GM19468 (cell line): ENCODE results near the gene WT1.
"Not testable (repeated sequence)": the region's sequence is repeated elsewhere in the genome, so short reads cannot be mapped to it uniquely, and the experiment has no call there.

ENCODE experiments used
- ATAC-seq: cut with Tn5 transposase; IDR thresholded peaks from one replicate; pipeline ENCODE4 v1.9.1; 2021; ENCODE audit warnings: mild to moderate bottlenecking, moderate library complexity, moderate number of reproducible peaks; ENCODE audit not compliant: unreplicated experiment; ENCODE audit errors: extremely low read depth

WT1 gene

GRCh38 chr11:32391956-32392553 is 43.3 kb downstream of the WT1 start:
- ATAC-seq = no peak

GRCh38 chr11:32391479-32391878 is 43.9 kb downstream of the WT1 start:
- ATAC-seq = no peak

DNA sequence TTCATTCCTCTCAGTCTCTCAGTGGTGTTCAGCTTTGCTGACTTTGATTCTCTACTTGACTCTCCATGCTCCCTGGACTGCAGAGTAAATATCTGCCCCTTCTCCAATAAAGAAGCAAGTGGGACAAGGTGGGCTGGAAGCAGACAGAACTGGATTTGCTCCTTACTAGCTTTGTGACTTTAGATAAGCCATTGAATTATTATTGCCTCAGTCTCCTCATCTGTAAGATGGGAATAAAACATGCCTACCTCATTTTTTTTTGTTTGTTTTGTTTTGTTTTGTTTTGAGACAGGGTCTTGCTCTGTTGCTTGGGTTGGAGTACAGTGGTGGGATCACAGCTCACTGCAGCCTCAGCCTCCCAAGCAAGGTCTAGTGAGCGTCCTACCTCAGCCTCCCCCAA is 44.6 kb downstream of the WT1 start:
- no peak for ATAC-seq

GRCh38 chr11:32388871-32389770 is 46.2 kb downstream of the WT1 start:
- no peak for ATAC-seq

- no peak for ATAC-seq
Measured at GRCh38 chr11:32388365-32388764, 47.0 kb downstream of the WT1 start.

DNA sequence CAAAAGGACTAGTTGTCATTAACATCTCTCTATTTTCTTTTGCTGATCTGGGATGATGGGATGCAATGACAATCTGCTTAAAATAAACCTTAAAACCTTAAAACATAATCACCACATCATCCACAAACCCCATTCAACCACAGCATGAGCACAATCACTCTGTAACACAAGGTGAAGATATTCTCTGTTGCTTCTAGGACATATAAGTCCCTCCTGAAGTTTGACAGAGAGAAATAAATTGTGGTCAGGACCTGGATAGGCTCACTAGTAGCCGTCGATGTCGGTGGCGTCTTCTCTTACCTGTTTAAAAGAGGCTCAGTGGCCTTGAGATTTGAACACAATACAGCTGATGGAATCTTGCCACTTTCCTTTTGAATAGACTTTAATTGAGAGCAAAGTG is 47.9 kb downstream of the WT1 start:
- no peak for ATAC-seq

- no peak for ATAC-seq
Measured at GRCh38 chr11:32386770-32387377, 48.5 kb downstream of the WT1 start.

GRCh38 chr11:32385998-32386397 is 49.3 kb downstream of the WT1 start:
- ATAC-seq = no peak

GRCh38 chr11:32382339-32383049 is 52.8 kb downstream of the WT1 start:
- no peak for ATAC-seq

GRCh38 chr11:32381179-32381578 is 54.2 kb downstream of the WT1 start:
- no peak for ATAC-seq

GRCh38 chr11:32379719-32380118 is 55.6 kb downstream of the WT1 start:
- no peak for ATAC-seq

DNA sequence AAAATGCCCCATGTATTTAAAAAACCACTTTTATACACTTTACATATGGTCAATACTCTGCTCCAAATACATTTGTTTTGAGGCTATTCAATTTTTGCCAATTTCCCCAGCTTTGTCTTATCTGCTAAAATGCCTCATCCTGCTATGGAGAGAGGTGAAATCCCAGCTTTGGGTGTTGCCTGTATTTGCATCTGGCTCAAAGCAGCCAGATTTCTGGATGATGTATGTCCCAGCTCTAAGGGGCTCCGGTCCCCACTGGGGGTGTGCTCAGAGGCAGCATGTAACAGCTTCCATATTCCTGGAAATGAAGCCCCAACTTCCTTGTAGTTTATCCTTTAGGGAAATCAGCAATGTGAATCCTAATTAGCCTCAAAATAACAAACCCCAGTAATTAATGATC is 59.5 kb downstream of the WT1 start:
- ATAC-seq = no peak

DNA sequence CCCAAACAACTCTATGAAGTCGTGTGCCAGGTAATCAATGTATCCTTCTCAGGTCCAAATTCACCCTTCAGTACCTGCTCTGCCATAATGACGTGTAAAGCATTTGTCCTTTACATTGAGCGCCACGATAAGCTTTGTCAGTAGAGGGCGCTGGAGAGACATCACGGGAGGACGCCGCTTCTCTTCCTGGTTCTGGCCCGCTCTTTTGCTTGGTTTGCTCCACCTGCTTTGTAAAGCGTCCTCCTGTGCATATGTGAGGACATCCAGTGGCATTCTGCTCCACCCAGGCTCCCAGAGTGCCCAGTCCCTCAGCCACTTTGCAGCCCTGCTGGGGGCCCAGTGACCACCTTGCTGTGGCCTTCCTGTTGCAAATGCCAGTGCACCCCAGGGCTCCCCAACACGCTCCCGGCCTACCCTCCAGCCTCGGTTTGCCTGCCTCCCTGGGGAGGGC is 61.1 kb downstream of the WT1 start:
- ATAC-seq = no peak

- ATAC-seq = not testable (repeated sequence)
Measured at GRCh38 chr11:32369987-32370386, 65.4 kb downstream of the WT1 start.

DNA sequence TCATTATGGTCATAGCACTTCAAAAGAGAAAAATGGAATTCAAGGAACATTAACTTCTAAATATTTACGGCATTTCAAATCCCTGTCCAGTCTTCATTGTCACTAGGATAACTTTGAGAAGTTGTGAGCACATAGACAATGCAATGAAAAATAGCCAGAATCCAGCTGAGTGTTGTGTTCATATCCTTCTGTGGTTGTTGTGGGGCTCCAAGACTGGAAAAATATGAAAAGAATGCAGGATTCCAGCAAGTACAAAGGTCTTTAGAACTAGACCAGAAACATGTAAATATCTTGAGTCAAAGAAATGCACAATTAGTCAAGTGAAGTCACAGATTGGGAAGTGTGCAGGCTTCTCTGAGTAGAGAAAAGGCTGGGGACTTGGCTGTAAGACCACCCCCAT is 68.7 kb downstream of the WT1 start:
- ATAC-seq = no peak

- ATAC-seq = no peak
Measured at GRCh38 chr11:32365192-32365591, 70.1 kb downstream of the WT1 start.

DNA sequence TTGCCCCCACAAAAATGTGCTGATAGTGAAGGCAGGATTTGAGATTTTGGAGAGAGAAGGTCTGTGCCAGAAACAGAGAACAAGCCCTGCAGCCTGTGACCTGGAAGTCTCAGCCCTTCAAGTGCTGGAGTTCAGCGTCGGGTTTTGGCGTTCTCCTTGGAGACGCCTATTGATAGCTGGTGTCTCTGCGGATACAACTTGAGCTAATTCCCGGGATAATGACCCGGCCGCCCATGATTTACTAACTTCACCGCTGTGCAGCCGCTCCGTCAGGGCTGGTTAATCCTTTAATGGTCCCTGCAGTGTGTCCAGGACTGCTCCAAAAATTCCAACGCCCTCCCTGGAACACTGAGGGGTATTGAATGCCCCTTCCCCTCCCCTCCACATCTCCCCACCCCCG is 76.6 kb downstream of the WT1 start:
- no peak for ATAC-seq

GRCh38 chr11:32353884-32354283 is 81.5 kb downstream of the WT1 start:
- ATAC-seq = no peak

GRCh38 chr11:32348502-32348901 is 86.8 kb downstream of the WT1 start:
- no peak for ATAC-seq

DNA sequence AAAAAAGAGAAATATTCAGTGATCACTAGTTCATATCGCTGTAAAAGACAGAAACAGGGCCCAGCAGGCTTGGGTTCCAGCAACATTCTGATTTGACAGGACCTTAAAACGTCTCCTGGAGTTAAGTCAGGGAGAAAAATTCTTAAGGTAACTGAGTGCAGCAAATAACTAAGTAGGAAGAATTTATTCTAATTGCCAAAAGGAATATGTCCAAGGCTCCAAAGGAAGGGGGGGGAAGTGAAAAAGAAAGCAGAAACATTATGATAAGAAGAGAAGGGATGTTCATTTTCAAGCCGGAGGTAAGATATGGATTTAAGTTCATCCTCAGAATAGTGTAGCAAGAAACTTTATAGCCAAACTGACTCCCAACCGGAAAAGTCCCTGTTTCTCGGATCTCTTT is 90.4 kb downstream of the WT1 start:
- ATAC-seq = no peak
